Keratinocyte (primary cell): Measurements from ENCODE around the gene IL36RN. TPM values are rescaled to one million over a fixed set of nuclear protein-coding genes. Genes with fewer than 3 reads are reported as not detected.

Experiments used
- DNase-seq: peaks from one replicate; pipeline ENCODE4 v3.0.0-alpha.2; 2011; ENCODE audit warnings: low read depth, missing footprints, low spot score
- FAIRE-seq: peaks from 2 replicates; lab custom pipeline; 2011; peaks lifted over from hg19 to GRCh38; lab: Jason Lieb, UNC
- H2AFZ ChIP-seq: 2 replicates; pipeline ENCODE4 v1.6.0; 2012; ENCODE audit warnings: low read length, control low read depth, inconsistent platforms; ENCODE audit not compliant: control insufficient read depth
- H3K27ac ChIP-seq: 2 replicates; pipeline ENCODE4 v1.5.1; 2011; ENCODE audit warnings: low read length; ENCODE audit not compliant: control insufficient read depth, insufficient read depth
- H3K27me3 ChIP-seq: 3 replicates; pipeline ENCODE4 v1.6.0; 2011; ENCODE audit warnings: low read length; ENCODE audit not compliant: control insufficient read depth, insufficient read depth; ENCODE audit errors: extremely low read depth
- H3K36me3 ChIP-seq, 2 experiments: 2 replicates in 1 of 2; 3 replicates in 1 of 2; pipeline ENCODE4 v1.5.1; 2011; ENCODE audit warnings: low read length in 2 of 2, mild to moderate bottlenecking in 1 of 2; ENCODE audit not compliant: control insufficient read depth in 2 of 2, insufficient read depth in 2 of 2; ENCODE audit errors: extremely low read depth in 1 of 2
- H3K4me1 ChIP-seq: 3 replicates; pipeline ENCODE4 v1.5.1; 2011; ENCODE audit warnings: low read length; ENCODE audit not compliant: control insufficient read depth, insufficient read depth; ENCODE audit errors: extremely low read depth
- H3K4me2 ChIP-seq: 3 replicates; pipeline ENCODE4 v1.6.0; 2011; ENCODE audit warnings: low read depth, low read length; ENCODE audit not compliant: control insufficient read depth, insufficient read depth; ENCODE audit errors: extremely low read depth
- H3K4me3 ChIP-seq, 3 experiments: fragments of 200-600 bp in 1 of 3; sonication (generic) in 1 of 3; 2 replicates in 2 of 3; 3 replicates in 1 of 3; pipeline ENCODE4 v1.5.1; 2011 to 2016; ENCODE audit warnings: low read length in 3 of 3, mild to moderate bottlenecking in 3 of 3, control low read depth in 2 of 3, inconsistent platforms in 1 of 3, low read depth in 1 of 3, mixed read lengths in 1 of 3, mixed run types in 1 of 3, moderate library complexity in 1 of 3; ENCODE audit not compliant: control insufficient read depth in 2 of 3, insufficient read depth in 2 of 3; ENCODE audit errors: extremely low read depth in 1 of 3
- H3K79me2 ChIP-seq: 2 replicates; pipeline ENCODE4 v1.6.0; 2012; ENCODE audit warnings: low read length; ENCODE audit not compliant: control insufficient read depth, insufficient read depth
- H3K9ac ChIP-seq: 3 replicates; pipeline ENCODE4 v1.6.0; 2011; ENCODE audit warnings: low read length; ENCODE audit not compliant: control insufficient read depth, insufficient read depth; ENCODE audit errors: extremely low read depth
- H3K9me1 ChIP-seq: 3 replicates; pipeline ENCODE4 v1.6.0; 2011; ENCODE audit warnings: low read length; ENCODE audit not compliant: control insufficient read depth, insufficient read depth; ENCODE audit errors: extremely low read depth
- H3K9me3 ChIP-seq: 2 replicates; pipeline ENCODE4 v1.5.1; 2012; ENCODE audit warnings: low read depth, low read length; ENCODE audit not compliant: control insufficient read depth
- H4K20me1 ChIP-seq: 3 replicates; pipeline ENCODE4 v1.6.0; 2011; ENCODE audit warnings: low read length; ENCODE audit not compliant: control insufficient read depth, insufficient read depth; ENCODE audit errors: extremely low read depth
- EZH2 ChIP-seq: IDR thresholded peaks from one replicate; pipeline ENCODE4 v1.6.1; 2012; ENCODE audit warnings: inconsistent platforms, mild to moderate bottlenecking, low read length, moderate library complexity
- dilution Hi-C: fragments of 300-500 bp; cut with MboI; formaldehyde crosslinking; loops from one replicate; pipeline ENCODE4 v1.7.0; 2020; ENCODE audit warnings: low sequenced_read_pairs; ENCODE audit not compliant: extremely low pct_ligation_motif_present
- polyA plus RNA-seq, 5 experiments: library from polyadenylated mRNA; depleted of rRNA in 3 of 5; stranded (reverse) in 3 of 5; stranded (forward) in 1 of 5; unstranded in 1 of 5; fragments of >200 nt; gene quantifications; 1 replicate in 1 of 5; 2 replicates in 3 of 5; 3 replicates in 1 of 5; pipeline versions ENCODE4 v1.2.1 to v1.2.3, GENCODE V29; 2011 to 2012; ENCODE audit warnings: missing spikeins in 2 of 5, low read depth in 1 of 5, low replicate concordance in 1 of 5
- TF ChIP-seq, protein P1 (sequence below), 3 experiments: IDR thresholded peaks in 1 of 3; conservative IDR thresholded peaks in 1 of 3; optimal IDR thresholded peaks in 1 of 3; 2 replicates in 2 of 3; 3 replicates in 1 of 3; pipeline versions ENCODE3 to v1.5.1; 2011; ENCODE audit warnings: low read length in 3 of 3, mild to moderate bottlenecking in 3 of 3, moderate library complexity in 2 of 3, control low read depth in 1 of 3, inconsistent platforms in 1 of 3; ENCODE audit not compliant: insufficient read depth in 2 of 3; ENCODE audit errors: extremely low read depth in 1 of 3

The IL36RN gene
- polyA plus RNA-seq, 1 donor (not counting 4 experiments of a cell fraction or from before 2014, with no cell fraction given): 3.9 TPM

DNA sequence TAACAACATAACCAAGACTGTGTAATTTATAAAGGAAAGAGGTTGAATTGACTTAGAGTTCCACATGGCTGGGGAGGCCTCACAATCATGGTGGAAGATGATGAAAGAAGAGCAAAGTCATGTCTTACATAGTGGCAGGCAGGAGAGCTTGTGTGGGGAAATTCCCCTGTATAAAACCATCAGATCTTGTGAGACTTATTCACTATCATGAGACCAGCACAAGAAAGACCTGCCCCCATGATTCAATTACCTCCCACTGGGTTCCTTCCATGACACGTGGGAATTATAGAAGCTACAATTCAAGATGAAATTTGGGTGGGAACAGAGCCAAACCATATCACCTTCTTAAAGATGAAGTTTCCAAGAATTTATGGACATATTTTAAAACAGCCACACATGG, 2.5 kb upstream of the IL36RN start:
- Histone ChIP-seq H3K4me3 (no peak overlapping the region), H2AFZ (no peak overlapping the region), H3K9me3 (peaks cover 8% of the 10 kb centered on the region), H3K9me1 (no peaks in the 10 kb centered on the region), H3K27ac (no peak overlapping the region), H3K79me2 (no peaks in the 10 kb centered on the region), H4K20me1 (no peaks in the 10 kb centered on the region), H3K27me3 (no peaks in the 10 kb centered on the region), H3K4me1 (peaks cover 18% of the 10 kb centered on the region), H3K36me3 (no peaks in the 10 kb centered on the region), H3K9ac (no peak overlapping the region), H3K4me2 (no peak overlapping the region)
- no peak for TF ChIP-seq EZH2
- TF ChIP-seq, protein P1, sequence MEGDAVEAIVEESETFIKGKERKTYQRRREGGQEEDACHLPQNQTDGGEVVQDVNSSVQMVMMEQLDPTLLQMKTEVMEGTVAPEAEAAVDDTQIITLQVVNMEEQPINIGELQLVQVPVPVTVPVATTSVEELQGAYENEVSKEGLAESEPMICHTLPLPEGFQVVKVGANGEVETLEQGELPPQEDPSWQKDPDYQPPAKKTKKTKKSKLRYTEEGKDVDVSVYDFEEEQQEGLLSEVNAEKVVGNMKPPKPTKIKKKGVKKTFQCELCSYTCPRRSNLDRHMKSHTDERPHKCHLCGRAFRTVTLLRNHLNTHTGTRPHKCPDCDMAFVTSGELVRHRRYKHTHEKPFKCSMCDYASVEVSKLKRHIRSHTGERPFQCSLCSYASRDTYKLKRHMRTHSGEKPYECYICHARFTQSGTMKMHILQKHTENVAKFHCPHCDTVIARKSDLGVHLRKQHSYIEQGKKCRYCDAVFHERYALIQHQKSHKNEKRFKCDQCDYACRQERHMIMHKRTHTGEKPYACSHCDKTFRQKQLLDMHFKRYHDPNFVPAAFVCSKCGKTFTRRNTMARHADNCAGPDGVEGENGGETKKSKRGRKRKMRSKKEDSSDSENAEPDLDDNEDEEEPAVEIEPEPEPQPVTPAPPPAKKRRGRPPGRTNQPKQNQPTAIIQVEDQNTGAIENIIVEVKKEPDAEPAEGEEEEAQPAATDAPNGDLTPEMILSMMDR (optimal IDR thresholded peaks at IDR 0.05 in 1 of 3, IDR thresholded peaks at IDR 0.05 in 1 of 3, conservative IDR thresholded peaks at IDR 0.05 in 1 of 3; ENCODE audit: extremely low read depth in 1 of 3, insufficient read depth in 2 of 3, low read length in 3 of 3): no peak
- dilution Hi-C loops: no loop called here
- no peak for FAIRE-seq
- no peak for DNase-seq

DNA sequence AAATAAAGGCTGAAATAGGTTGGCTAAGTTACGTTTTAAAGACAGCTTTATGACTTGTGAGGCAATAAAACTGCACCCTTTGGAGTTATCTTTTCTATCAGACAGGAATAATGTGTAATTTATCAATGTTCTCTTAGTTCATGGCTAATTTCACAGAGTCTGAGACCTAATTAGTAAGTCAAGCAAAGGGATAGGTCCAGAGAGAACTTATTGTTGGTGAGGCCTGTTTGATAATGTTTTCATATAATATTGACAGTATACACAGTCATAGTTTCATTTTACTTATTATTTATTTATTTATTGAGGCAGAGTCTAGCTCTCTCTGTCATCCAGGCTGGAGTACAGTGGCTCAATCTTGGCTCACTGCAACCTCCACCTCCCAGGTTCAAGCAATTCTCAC, 1.9 kb upstream of the IL36RN start:
- Histone ChIP-seq H3K36me3 (no peaks in the 10 kb centered on the region), H3K27ac (no peak overlapping the region), H3K9me1 (no peaks in the 10 kb centered on the region), H3K4me2 (no peak overlapping the region), H3K9me3 (peaks cover 8% of the 10 kb centered on the region), H3K27me3 (no peaks in the 10 kb centered on the region), H2AFZ (no peak overlapping the region), H3K79me2 (no peaks in the 10 kb centered on the region), H3K4me1 (peaks cover 18% of the 10 kb centered on the region), H4K20me1 (no peaks in the 10 kb centered on the region), H3K4me3 (no peak overlapping the region), H3K9ac (no peak overlapping the region)
- dilution Hi-C loops: no loop called here
- no peak for DNase-seq
- FAIRE-seq: no peak
- no peak for TF ChIP-seq EZH2
- TF ChIP-seq, protein P1 (optimal IDR thresholded peaks at IDR 0.05 in 1 of 3, IDR thresholded peaks at IDR 0.05 in 1 of 3, conservative IDR thresholded peaks at IDR 0.05 in 1 of 3; ENCODE audit: extremely low read depth in 1 of 3, insufficient read depth in 2 of 3, low read length in 3 of 3): no peak
